ENCODE measurements around the gene KRTAP5-1. TPM values are rescaled to one million over a fixed set of nuclear protein-coding genes. Genes with fewer than 3 reads are reported as not detected.
"Not testable (repeated sequence)": the region's sequence is repeated elsewhere in the genome, so short reads cannot be mapped to it uniquely, and the experiment has no call there.

The KRTAP5-1 gene
- total and polyA plus RNA-seq, 10 of the 15 experiments (the other 5 are each of a cell fraction or from before 2014, with no cell fraction given), result not detected

DNA sequence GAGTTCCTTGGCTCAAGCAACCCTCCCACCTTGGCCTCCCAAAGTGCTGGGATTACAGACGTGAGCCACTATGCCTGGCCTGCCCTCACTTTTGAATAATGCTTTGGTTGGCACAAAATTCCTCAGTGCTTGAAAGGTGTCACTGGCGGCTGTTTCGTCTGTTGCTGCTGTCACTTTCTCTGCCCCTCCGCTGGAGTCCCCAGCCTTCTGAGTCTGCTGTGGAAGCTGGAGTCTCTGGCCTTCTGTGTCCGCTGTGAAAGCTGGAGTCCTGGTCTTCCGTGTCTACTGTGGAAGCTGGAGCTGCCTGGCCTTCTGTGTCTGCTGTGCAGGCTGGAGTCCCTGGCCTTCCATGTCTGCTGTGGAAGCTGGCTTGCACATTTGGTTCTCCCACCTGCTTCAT is 4.9 kb upstream of the KRTAP5-1 start (continued):
- TF ChIP-seq EZH2 (IDR thresholded peaks at IDR 0.05; ENCODE audit: borderline replicate concordance, control insufficient read depth, low read depth, low read length) (no peak), EP300 (IDR thresholded peaks at IDR 0.05; ENCODE audit: borderline replicate concordance in 1 of 2, control insufficient read depth in 1 of 2, low read depth in 2 of 2, low read length in 2 of 2) (no peak), CBX3 (IDR thresholded peaks at IDR 0.05; ENCODE audit: borderline replicate concordance, low read depth) (no peak), BCL3 (IDR thresholded peaks at IDR 0.05; ENCODE audit: borderline replicate concordance, insufficient read depth, low read depth, low read length, poor library complexity, severe bottlenecking) (no peak)

- H4K20me1 ChIP-seq (ENCODE audit: control insufficient read depth, insufficient read depth); BruUV-seq (replicated peaks); intact Hi-C loops (cut with micrococcal nuclease; ENCODE audit: unreplicated experiment); H3K4me3 ChIP-seq; ATAC-seq; DNase-seq (ENCODE audit: low read depth, low spot score); H3K79me2 ChIP-seq (ENCODE audit: control insufficient read depth, insufficient read depth, low read length); H3K27me3 ChIP-seq (replicated peaks in 1 of 2; ENCODE audit: control insufficient read depth in 2 of 2, insufficient read depth in 2 of 2, low read length in 1 of 2); in situ Hi-C loops (cut with MboI); POLR2A ChIA-PET; H3K4me1 ChIP-seq (ENCODE audit: control insufficient read depth, insufficient read depth, low read length); H2AFZ ChIP-seq (ENCODE audit: control insufficient read depth, low read depth, low read length); H3K9me3 ChIP-seq (replicated peaks; ENCODE audit: control insufficient read depth, insufficient read depth, low read length); RAD21 ChIA-PET (ENCODE audit: unreplicated experiment); H3K36me3 ChIP-seq (ENCODE audit: control insufficient read depth in 2 of 2, insufficient read depth in 2 of 2, low read length in 1 of 2); H3K9ac ChIP-seq (ENCODE audit: control insufficient read depth, insufficient read depth, low read length); H3K4me2 ChIP-seq (ENCODE audit: control insufficient read depth, insufficient read depth); SMC1A ChIA-PET (ENCODE audit: uncharacterized antibody, unreplicated experiment); H3K27ac ChIP-seq (ENCODE audit: control insufficient read depth, insufficient read depth); FAIRE-seq: not testable (repeated sequence)
- 2% methylated on average over 7 of the region's 10 CpGs for WGBS (ENCODE audit: insufficient coverage, insufficient replicate concordance, low lambda C conversion rate, missing lambda C conversion rate)
- CTCF ChIA-PET, result interaction anchor here (1.2 to 1.9 kb wide), 4 partner anchors 11 to 135 kb away, joined by 3 to 4 read pairs (median 4); no protein-coding TSS in a partner anchor
Observed at GRCh38 chr11:1589191-1589963, 4.3 kb upstream of the KRTAP5-1 start.
